ENCODE data around the gene NKAIN2.

Gene NKAIN2

DNA sequence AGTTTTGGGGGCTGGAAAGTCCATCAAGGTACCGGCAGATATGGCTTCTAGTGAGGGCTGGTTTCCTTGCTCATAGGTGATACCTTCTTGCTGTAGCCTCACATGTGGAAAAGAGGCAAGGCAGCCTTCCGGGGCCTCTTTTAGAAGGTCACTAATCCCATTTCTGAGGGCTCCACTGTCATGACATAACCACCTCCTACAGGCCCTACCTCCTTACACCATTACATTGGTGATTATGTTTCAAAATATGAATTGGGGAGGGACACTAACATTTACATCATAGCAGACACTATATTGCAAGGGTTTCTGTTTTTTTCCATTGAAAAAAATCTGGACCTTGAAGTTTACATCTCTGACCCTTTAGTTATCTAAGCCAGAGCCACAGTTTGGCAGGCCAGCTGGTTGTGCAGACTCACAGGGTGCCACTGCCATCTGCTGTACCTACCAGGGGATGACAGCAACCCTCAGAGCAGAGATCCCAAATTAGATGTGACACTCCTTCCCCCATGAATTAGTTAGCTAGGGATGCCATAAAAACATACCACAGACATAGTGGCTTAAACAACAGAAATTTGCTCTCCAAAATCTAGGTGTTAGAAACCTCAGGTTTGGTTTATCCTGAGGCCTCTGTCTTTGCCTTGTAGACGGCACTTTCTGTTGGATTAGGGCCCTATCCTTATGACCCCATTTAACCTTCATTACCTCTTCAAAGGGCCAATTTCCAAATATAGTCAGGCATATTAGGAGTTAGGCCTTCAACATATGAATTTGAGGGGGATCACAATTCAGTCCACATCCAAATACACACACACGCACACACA lies 992.2 kb downstream of the NKAIN2 start:
- peak; percentile 7 for DNase-seq

DNA sequence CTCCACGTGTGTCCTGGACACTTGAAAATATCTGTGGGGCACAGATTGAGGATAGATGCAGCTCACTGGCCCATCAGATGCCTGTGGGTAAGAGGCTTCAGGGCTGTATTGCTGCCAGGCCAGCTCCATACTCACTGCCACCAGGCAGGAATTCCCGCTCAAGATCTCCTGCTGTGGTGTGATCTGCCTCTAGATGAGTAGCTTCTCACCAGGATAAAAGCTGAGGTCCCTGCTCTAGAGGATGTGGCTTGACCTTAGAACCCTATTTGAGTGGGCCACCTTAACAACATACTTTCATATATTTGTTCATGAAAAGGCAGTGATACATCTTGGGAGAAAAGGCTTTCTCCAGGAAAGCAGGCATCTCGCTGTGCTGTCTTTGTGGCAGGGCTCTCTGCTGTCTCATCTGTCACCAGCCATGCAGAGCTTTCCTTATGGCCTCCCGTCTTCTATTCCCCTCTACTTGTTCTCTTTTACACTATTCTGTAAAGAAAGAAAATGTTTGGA lies 992.9 kb downstream of the NKAIN2 start:
- no peak for DNase-seq

DNA sequence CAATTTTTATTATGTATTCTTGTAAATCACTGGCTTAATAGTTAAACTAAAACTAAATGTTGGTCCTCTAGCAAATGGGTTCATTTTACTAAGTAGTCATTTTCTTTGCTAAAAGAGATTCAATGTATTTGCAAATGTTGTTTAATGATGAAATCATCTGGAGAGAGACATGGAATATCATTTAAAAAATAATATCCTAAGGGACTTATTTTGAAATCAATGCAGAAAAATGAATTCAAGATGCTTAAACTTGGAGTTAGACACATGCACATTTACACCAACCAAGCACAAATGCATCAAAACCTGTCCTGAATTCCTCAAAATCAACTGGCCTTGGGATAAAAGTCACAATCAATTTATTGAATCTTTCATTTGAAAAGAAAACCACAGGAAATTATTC lies 993.6 kb downstream of the NKAIN2 start:
- DNase-seq, result no peak

DNA sequence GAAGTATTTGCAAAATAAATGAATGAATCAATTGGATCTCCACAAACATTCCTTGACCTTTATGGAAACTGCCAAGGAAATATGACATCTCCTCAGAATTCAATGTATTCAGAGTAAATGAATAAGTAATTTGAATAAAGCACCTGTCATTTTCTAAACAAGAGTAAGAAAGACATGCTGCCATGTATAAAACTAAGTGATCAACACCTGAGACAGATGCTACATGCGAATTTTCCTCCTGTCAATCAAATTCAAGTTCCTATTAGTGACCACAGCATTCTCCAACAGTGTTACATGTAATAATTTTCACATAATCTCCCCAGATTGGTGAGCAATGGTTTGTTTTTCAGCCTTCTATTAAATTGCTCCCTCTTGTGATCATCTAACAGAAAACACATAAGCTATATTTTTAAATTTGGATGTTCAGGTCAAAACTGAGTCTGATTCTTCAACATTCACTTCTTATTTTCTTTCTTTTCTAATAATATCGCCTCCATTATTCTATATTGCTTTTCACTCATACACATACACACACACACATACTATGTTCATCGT lies 995.4 kb downstream of the NKAIN2 start:
- no peak for DNase-seq

DNA sequence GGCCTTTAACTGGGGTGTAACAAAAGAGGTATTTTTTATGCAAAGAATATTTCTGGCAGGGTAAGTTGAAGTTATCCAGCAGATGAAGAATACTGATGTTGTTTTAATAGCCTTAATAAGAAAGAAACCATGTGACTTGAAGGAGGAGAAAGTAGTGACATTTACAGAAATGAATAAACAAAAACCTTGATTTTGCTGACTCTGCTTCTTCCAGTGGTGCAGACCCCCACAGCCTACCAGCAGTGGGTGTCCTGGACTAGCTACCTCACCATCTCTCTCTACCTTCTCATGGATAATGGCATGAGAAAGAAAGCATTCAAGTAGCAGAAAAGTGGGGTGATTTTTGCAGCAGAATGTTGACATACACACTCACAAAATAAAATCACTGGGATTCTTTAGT lies 996.0 kb downstream of the NKAIN2 start:
- DNase-seq, result no peak

DNA sequence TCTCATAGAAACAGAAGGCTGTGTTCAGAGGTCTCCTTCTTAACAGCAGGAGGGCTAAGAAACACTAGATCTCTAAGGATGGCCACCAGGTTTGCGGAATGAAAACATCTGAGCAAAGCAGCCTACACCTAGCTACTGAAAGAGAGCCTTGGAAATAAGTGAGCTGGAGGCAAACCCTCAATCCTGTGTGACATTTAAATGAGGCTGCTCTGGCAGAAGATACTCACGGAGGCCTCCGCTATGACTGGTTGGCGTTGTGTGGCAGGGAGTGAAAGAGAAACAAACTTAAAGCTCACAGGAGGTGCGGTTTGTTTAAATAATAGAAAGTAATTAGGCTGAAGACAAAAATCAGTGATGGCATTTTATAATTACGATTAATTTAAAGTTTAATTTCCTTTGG lies 996.6 kb downstream of the NKAIN2 start:
- no peak for DNase-seq

DNA sequence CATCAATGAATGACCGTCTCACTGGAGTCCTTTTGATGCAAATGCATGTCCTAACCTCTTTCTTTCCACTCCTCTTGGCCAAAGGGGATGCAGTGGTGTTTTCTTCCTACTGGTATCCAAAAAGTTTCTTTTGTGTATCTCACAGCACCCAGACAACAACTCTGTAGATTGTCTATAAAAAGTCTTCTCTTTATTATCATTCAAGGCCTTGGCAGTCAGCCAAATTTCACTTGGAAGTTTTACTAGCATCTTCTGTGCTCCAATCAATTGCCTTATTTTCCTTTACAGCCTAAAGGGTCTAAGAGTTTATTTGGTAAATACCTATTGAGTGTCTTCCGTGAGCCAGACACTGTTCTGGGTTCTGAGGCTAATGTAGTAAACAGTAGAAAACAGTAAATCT lies 1008.4 kb downstream of the NKAIN2 start:
- no peak for DNase-seq

DNA sequence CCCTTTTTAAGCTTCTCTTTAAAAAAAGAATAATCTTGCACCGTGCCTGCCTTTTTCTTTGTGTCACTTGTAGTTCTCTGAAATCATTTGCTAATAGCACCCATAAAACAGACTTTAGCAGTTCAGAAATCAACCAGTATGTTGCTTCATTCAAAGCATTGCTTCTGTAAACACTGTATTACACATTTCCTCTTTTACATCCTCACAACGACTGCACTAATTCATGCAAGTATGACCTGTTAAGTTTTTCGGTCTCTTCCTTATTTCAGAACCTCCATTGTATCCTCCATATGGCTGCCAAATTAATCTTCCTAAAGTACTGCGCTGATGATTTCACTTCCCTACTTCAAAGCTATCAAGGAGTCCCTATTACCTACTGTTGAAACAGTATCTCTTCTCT lies 1015.7 kb downstream of the NKAIN2 start:
- no peak for DNase-seq

DNA sequence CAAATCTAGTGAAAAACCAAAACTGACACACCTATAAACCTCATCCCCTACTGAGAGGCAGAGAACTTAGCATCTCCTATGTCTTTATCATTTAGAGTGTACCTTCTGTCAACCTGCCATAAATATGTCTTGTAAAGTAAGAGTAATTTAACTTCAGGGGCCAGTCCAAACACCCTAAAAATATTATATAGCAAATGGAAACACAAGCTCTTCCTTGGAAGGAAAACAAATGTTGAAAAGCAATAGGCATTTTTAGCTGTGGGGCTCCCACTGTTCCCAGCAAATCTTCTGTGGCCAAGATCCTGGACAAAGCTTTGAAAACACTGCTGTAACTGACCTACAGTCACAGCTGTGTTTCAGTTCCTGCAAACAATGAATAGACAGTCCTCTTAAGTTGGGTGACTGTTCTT lies 1018.5 kb downstream of the NKAIN2 start:
- DNase-seq, result no peak

DNA sequence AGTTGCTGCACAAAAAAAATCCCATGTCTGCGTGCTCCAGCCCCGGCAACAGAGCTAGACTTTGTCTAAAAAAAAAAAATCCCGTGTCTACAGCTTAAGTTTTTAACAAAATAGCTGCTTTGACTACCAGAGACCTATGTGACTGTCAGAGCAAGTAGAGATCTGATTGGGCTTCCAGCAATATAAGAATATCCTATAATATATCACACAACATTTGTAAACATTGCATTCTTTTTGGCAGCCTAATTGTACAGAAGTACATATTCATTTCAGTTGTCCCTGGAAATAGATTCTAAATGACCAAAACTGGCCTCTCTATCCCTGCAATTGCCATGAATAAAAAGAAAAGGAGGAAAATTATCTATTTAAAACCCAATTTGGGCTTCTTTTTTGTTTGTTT lies 1019.1 kb downstream of the NKAIN2 start:
- no peak for DNase-seq

DNA sequence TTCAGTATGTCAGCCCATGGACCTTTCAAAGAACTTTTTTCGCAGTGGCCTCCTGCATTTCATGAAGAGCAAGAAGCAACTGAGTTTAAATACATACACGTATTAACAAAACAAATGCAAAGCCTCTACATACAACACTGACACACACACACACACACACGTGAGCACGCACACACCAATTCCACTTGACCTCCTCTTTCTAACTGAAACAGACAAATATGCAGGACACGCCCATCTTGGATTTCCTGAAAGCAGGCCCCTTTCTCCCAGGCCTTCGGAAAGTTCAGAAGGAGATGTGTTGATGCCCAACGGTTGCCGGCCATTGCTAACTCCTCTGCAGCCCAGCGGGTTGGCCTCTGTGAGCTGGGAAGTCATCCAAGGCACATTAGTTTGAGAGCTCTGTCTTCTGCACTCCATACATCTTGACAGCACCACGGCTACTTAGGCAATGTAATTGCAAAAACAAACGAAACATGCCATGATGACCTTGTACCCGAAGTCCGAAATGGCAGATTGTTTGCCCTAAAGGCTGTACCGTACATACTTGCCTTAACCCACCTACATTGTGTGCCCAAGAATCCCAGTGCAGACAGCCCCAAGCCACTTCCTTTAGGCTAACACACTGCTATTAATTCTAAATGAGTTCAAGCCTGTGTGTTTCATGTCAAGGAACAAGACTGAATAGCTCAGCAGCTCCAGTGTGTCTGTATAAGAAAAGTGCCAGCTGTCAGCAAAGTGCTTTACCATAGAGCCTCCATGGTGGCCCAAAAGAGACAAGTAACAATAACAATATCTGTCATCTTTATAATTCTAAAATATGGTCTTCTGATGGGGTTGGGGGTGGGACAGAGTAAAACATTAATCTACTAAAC lies 1019.8 kb downstream of the NKAIN2 start:
- DNase-seq, result no peak

DNA sequence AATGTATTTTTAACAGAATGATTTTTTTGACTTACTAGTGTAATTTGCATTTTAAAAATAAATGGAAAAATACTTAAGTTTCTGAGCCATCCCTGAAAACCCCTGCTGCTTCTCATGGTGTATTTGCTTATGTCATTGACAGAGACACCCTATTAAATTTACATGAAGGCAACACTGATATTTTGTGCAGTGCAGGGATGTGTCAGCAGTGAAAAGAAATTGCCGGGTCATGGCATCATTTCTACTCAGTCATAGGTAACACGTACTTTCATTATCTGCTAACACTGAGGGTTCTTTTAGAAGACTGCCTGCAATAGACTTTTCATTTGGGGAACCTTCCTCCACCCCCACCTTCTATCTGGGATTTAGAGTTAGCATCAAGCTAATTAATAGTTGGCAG lies 1021.9 kb downstream of the NKAIN2 start:
- no peak for DNase-seq

DNA sequence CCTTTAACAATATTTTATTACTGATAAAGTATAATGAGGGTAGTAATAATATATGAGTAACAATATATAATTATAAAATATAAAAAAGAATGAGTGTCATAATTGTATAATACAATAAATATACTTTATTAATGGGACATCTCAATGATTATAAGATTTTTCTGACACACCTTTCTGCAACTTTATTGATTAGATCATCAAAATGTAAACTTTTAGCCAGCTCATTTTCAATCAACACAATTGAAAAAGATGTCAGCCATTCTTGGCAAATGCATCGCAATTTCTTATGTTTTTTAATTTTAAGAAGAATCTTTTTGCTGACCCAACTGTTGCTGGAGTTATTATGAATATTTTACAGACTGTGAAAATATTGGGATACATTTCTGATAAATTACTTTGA lies 1026.2 kb downstream of the NKAIN2 start:
- no peak for DNase-seq

DNA sequence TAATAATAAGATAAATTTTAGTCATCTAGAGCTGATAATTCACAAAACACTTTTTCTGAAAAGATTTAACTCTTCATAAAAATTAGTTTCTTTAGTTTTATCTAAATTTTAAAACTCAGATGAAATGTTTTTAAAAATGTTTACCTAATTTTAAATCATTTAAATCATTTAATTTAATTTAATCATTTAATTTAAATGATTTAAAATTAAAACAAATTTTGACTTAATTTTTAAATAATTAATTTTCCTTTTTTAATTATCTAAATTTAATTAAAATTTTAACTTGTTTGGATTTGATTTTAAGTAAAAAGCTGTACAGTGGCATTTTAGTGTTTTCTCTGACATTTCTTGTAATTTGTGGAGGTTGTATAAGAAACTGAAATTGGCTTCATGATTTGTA lies 1026.8 kb downstream of the NKAIN2 start:
- no peak for DNase-seq

DNA sequence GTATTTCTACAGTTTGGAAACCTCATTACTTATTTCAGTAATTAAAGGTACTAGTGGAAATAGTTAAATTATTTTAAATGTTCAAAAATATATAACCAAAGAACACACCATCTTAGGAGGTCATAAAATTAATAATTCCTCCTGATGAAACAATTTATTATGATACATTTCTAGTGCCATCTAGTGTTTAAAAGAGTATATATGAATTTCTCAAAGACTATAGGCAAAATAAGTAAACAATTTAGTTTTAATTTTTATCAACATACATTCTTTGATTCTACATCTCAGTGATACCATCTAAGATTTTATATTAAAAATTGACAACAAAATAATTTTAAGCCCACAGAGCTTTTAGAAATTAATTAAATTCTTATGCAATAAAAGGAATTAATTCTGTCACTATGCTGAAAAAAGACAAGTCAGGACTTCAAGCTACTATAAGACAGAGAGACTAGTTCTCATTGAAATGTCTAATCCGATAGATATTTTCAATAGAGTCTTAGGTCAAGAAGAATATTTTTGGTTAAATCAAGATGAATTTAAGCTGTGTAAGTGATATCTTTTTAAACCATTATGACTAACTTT lies 1050.8 kb downstream of the NKAIN2 start:
- no peak for DNase-seq

DNA sequence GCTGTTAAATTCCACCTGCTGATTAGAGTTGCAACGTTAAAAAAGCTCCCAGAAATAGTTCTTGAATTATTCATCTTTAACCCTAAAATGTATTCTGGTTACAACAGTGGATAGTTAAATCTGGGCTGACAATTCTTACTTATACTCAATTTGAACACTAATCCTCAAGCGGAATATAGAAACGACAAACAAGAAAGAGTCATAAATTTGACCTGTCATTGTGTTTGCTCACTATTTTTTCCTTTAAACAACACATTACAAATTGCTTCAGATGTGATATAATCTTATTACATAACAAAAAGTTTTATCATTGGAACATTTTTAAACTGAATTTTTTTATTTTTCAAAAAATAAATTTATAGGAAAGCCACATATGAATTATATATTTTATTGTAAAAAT lies 1054.1 kb downstream of the NKAIN2 start:
- no peak for DNase-seq

DNA sequence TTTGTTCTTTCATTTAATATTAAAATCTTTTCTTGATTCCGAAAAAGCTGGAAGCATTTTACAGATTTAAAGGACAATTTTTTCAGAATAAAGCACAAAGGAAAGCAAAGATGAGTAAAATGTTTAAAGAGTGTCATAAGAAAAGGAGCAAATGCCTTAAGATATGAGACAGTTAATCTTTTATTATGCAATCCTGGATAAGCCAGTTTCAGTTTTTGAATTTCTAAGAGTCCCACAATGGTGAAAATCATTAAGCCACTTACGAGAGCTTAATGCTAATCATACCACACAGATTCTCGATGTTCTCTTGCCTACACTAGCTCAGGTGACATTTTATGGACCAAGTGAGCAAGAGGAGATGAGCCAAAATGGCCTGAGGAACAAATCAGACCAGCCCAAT lies 1054.9 kb downstream of the NKAIN2 start:
- DNase-seq, result no peak

DNA sequence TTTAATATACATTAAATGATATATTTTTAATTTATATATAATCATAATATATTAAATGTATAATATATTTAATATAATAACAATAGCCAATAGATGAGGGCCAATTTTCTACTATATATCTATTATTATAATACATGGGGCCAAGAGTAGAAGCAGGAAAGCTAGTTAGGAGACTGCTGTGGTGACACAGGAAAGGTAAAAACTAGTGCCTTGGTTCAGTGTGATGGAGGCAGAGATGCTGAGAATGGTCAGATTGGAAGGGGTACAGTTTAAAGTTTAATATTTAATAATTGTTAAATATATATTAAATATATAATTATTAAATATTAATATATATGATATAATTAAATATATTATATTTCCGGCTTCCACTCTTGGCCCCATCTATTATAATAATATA lies 1055.7 kb downstream of the NKAIN2 start:
- DNase-seq, result no peak

DNA sequence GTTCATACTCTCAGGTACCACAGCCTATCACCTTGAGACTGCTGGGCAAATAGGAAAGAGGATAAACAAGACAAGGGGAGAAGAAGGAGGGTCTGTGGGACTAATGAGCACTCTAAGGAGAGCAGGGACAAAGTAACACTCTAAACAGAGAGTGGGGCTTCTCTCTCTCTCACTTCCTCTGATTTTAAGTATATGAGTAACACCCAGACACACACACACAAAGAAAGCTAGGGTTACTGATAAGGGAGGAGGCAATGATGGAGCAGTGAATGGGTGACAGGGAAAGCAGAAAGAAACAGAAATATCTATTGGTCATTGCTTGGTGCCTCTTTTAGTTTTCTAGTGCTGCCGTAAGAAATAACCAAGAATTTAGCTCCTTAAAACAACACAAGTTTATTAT lies 1062.4 kb downstream of the NKAIN2 start:
- no peak for DNase-seq

DNA sequence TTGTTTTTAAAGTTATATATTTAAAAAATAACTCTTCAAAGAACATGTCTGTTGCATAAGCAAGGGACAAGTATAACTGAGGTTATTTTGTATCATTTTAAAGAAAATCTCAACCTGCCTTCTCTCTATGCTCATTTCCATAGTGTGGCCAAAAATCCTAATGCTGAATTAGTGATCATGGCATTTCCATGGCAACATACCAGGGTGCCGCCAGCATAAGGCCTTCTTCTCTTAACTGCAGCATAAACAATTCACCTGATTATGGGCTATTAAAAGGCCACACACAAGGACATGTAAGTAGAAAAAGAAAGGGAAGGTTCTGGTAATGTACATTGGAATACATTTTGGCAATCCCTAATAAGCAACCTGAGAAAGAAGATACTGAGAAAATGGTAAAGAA lies 1063.5 kb downstream of the NKAIN2 start:
- no peak for DNase-seq

DNA sequence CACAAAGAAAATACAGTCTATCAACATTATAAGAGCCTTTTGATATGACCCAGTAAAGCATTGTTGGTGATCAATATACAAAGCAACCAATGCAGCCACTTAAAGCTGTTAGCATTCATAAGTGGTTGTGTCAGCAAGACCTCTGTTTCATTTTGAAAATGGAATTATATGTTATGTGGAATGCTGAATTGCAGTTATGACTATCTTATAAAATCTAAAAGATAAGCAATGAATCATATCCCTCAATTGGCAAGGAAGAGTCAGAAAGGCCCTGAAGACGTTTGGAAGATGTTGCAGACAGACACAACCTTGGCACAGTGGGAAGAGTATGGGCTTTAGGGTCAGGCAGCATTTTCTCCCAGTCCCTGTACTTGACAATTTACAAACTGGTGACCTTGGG lies 1064.8 kb downstream of the NKAIN2 start:
- DNase-seq, result no peak

DNA sequence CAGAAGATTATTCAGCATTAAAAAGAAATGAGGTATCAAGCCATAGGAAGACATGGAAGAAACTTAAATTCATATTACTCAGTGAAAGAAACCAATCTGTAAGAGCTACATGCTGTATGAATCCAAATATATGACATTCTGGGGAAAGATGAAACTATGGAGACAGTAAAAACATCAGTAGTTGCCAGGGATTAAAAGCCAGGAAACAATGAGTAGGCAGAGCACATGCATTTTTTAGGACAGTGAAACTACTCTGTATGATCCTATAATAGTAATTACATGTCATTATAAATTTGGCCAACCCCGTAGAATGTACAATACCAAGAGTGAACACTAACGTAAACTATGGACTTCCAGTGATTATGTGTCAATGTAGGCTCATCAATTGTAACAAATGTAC lies 1065.8 kb downstream of the NKAIN2 start:
- no peak for DNase-seq

All from activated CD4-positive, alpha-beta T cell treated with anti-CD3 and anti-CD28 coated beads, Interleukin-2, Interleukin-6, amounts not matched to agents 100 ng/mL and 50 ng/mL, durations not matched to agents 16 hours and 8 hours (primary cell).